ENCODE data around the gene C1orf210. TPM values are rescaled to one million over a fixed set of nuclear protein-coding genes. Genes with fewer than 3 reads are reported as not detected.

The C1orf210 gene
- total and polyA plus RNA-seq, 5 donors, result 0.07 TPM; not detected in 4

GRCh38 chr1:43311521-43311920 lies 26.1 kb upstream of the C1orf210 start:
- no peaks in the 10 kb centered on the region for H3K9me3 ChIP-seq (ENCODE audit: control insufficient read depth, low read length)
- ATAC-seq (no peak), DNase-seq (peak in 1 of 3 donors; percentile 35)
- H3K27ac ChIP-seq (ENCODE audit: low read length), result no peak overlapping the region
- no peaks in the 10 kb centered on the region for H3K4me1 ChIP-seq (ENCODE audit: control insufficient read depth, insufficient read depth, low read length)
- no peaks in the 10 kb centered on the region for H3K27me3 ChIP-seq (ENCODE audit: control insufficient read depth, insufficient read depth)
- H3K4me3 ChIP-seq (ENCODE audit: low read length), result no peak overlapping the region
- WGBS, result 94% methylated on average over 9 of the region's 9 CpGs
- intact Hi-C loops (cut with DNase I), result no loop called here

- peak in 1 of 3 donors; percentile 36 for DNase-seq
- Histone ChIP-seq H3K4me1 (ENCODE audit: control insufficient read depth, insufficient read depth, low read length) (peaks cover under 1% of the 10 kb centered on the region), H3K27me3 (ENCODE audit: control insufficient read depth, insufficient read depth) (no peaks in the 10 kb centered on the region), H3K9me3 (ENCODE audit: control insufficient read depth, low read length) (no peaks in the 10 kb centered on the region), H3K27ac (ENCODE audit: low read length) (no peak overlapping the region), H3K4me3 (ENCODE audit: low read length) (no peak overlapping the region)
- intact Hi-C loops (cut with DNase I), result no loop called here
- no peak for ATAC-seq
- WGBS, result 86% methylated on average over 13 of the region's 13 CpGs
Observed at GRCh38 chr1:43309405-43310025, 24.1 kb upstream of the C1orf210 start.

- intact Hi-C loops (cut with DNase I), result no loop called here
- Histone ChIP-seq H3K4me3 (ENCODE audit: low read length) (no peak overlapping the region), H3K4me1 (ENCODE audit: control insufficient read depth, insufficient read depth, low read length) (peaks cover 8% of the 10 kb centered on the region), H3K9me3 (ENCODE audit: control insufficient read depth, low read length) (no peaks in the 10 kb centered on the region), H3K27ac (ENCODE audit: low read length) (no peak overlapping the region), H3K27me3 (ENCODE audit: control insufficient read depth, insufficient read depth) (no peaks in the 10 kb centered on the region)
- ATAC-seq (no peak), DNase-seq (peak in 1 of 3 donors; percentile 26)
- WGBS, result 93% methylated on average over 20 of the region's 20 CpGs
Observed at GRCh38 chr1:43308635-43309404, 23.4 kb upstream of the C1orf210 start.

GRCh38 chr1:43307458-43308158 lies 22.2 kb upstream of the C1orf210 start:
- Histone ChIP-seq H3K27me3 (ENCODE audit: control insufficient read depth, insufficient read depth) (no peaks in the 10 kb centered on the region), H3K9me3 (ENCODE audit: control insufficient read depth, low read length) (no peaks in the 10 kb centered on the region), H3K27ac (ENCODE audit: low read length) (no peak overlapping the region), H3K4me1 (ENCODE audit: control insufficient read depth, insufficient read depth, low read length) (peaks cover 17% of the 10 kb centered on the region), H3K4me3 (ENCODE audit: low read length) (no peak overlapping the region)
- no peak for DNase-seq
- WGBS, result 91% methylated on average over 9 of the region's 9 CpGs
- intact Hi-C loops (cut with DNase I), result no loop called here
- no peak for ATAC-seq

DNA sequence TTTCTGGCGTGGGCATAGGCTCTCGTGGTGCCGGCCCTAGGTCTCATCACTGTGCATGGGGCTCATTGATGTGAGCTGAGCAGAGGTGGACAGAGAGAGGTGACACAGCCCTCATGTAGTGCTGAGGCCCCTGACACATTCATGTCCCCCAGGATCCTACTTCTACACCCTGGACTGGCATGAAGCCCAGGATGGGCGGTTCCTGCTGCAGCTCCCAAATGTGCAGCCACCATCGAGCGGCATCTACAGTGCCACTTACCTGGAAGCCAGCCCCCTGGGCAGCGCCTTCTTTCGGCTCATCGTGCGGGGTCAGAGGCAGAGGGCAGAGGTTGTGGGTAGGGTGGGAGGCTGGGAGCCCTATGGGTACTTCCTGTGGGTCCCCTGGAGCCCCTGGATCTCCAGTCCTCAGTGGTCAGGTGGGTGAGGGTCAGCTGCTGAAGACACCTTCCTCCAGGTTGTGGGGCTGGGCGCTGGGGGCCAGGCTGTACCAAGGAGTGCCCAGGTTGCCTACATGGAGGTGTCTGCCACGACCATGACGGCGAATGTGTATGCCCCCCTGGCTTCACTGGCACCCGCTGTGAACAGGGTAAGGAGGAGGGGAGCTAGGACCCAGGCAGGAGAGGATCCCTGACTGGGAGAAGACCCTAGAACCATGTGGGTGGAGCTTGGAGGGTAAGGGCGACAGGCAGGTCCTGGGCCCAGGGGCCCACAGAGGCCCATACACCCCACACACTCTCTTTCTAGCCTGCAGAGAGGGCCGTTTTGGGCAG lies 21.5 kb upstream of the C1orf210 start:
- 85% methylated on average over 17 of the region's 17 CpGs for WGBS
- no peaks in the 10 kb centered on the region for H3K9me3 ChIP-seq (ENCODE audit: control insufficient read depth, low read length)
- peak in 1 of 3 donors; percentile 64 for DNase-seq
- H3K27me3 ChIP-seq (ENCODE audit: control insufficient read depth, insufficient read depth), result no peaks in the 10 kb centered on the region
- no peak overlapping the region for H3K27ac ChIP-seq (ENCODE audit: low read length)
- ATAC-seq, result no peak
- H3K4me1 ChIP-seq (ENCODE audit: control insufficient read depth, insufficient read depth, low read length), result peaks cover 19% of the 10 kb centered on the region
- H3K4me3 ChIP-seq (ENCODE audit: low read length), result no peak overlapping the region
- intact Hi-C loops (cut with DNase I), result no loop called here

GRCh38 chr1:43305926-43306687 lies 20.7 kb upstream of the C1orf210 start:
- Histone ChIP-seq H3K9me3 (ENCODE audit: control insufficient read depth, low read length) (no peaks in the 10 kb centered on the region), H3K4me1 (ENCODE audit: control insufficient read depth, insufficient read depth, low read length) (peaks cover 19% of the 10 kb centered on the region), H3K27me3 (ENCODE audit: control insufficient read depth, insufficient read depth) (no peaks in the 10 kb centered on the region), H3K27ac (ENCODE audit: low read length) (no peak overlapping the region), H3K4me3 (ENCODE audit: low read length) (no peak overlapping the region)
- DNase-seq (no peak), ATAC-seq (no peak)
- intact Hi-C loops (cut with DNase I), result no loop called here
- WGBS, result 84% methylated on average over 6 of the region's 6 CpGs

DNA sequence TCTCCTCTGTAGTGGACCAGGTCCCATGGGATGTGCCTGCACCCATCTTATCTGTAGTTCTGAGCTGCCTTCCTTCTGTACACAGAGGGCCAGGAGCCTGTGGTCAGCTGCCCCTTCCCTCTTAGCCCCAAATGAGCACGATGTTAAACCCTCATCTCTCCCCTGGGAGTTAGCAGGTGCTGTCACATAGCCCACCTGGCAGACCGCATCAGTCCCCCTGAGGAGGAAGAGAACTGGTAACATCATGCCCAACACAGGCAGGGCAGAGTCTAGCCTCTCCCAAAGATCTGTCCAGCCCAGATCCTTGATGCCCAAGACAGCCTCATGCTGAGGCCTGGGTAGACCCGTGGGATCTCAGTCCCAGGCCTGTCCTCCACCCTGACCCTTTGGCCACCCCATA lies 20.1 kb upstream of the C1orf210 start:
- DNase-seq, result no peak
- WGBS, result 84% methylated on average over 3 of the region's 3 CpGs
- ATAC-seq, result no peak
- Histone ChIP-seq H3K4me1 (ENCODE audit: control insufficient read depth, insufficient read depth, low read length) (peaks cover 19% of the 10 kb centered on the region), H3K9me3 (ENCODE audit: control insufficient read depth, low read length) (no peaks in the 10 kb centered on the region), H3K27me3 (ENCODE audit: control insufficient read depth, insufficient read depth) (no peaks in the 10 kb centered on the region), H3K27ac (ENCODE audit: low read length) (no peak overlapping the region), H3K4me3 (ENCODE audit: low read length) (no peak overlapping the region)
- intact Hi-C loops (cut with DNase I), result no loop called here

- ATAC-seq (peak in 1 of 2 donors; percentile 28), DNase-seq (peak in 1 of 3 donors; percentile 60)
- no peak overlapping the region for H3K27ac ChIP-seq (ENCODE audit: low read length)
- WGBS, result 80% methylated on average over 46 of the region's 46 CpGs
- no peak overlapping the region for H3K4me3 ChIP-seq (ENCODE audit: low read length)
- H3K27me3 ChIP-seq (ENCODE audit: control insufficient read depth, insufficient read depth), result no peaks in the 10 kb centered on the region
- peaks cover 20% of the 10 kb centered on the region for H3K4me1 ChIP-seq (ENCODE audit: control insufficient read depth, insufficient read depth, low read length)
- H3K9me3 ChIP-seq (ENCODE audit: control insufficient read depth, low read length), result no peaks in the 10 kb centered on the region
- intact Hi-C loops (cut with DNase I), result loop anchor here in 1 of 4 donors (5.0 kb wide), 1 partner anchor 68 kb away; no protein-coding TSS in a partner anchor
Observed at GRCh38 chr1:43304771-43305300, 19.5 kb upstream of the C1orf210 start.

- Histone ChIP-seq H3K9me3 (ENCODE audit: control insufficient read depth, low read length) (no peaks in the 10 kb centered on the region), H3K4me3 (ENCODE audit: low read length) (no peak overlapping the region), H3K27me3 (ENCODE audit: control insufficient read depth, insufficient read depth) (no peaks in the 10 kb centered on the region), H3K4me1 (ENCODE audit: control insufficient read depth, insufficient read depth, low read length) (peaks cover 21% of the 10 kb centered on the region), H3K27ac (ENCODE audit: low read length) (peak overlapping the region; percentile 79)
- ATAC-seq, result peak in 1 of 2 donors; percentile 27
- intact Hi-C loops (cut with DNase I), result loop anchor here in 1 of 4 donors (5.0 kb wide), 1 partner anchor 67 kb away; no protein-coding TSS in a partner anchor
- peak in 1 of 3 donors; percentile 61 for DNase-seq
- 23% methylated on average over 8 of the region's 8 CpGs for WGBS
Observed at GRCh38 chr1:43304314-43304681, 18.9 kb upstream of the C1orf210 start.

Data from right cardiac atrium (tissue), 5 donors.